GM21381 (cell line): ENCODE results near the gene KRTAP5-3.
"Not testable (repeated sequence)": the region's sequence is repeated elsewhere in the genome, so short reads cannot be mapped to it uniquely, and the experiment has no call there.

Source experiments
- ATAC-seq: cut with Tn5 transposase; IDR thresholded peaks from one replicate; pipeline ENCODE4 v1.9.1; 2021; ENCODE audit warnings: mild to moderate bottlenecking, moderate library complexity; ENCODE audit not compliant: unreplicated experiment

The KRTAP5-3 gene

GRCh38 chr11:1584661-1585370 is 23.4 kb downstream of the KRTAP5-3 start, which contains the start of gene KRTAP5-1:
Gene KRTAP5-1 (minus strand): TSS chr11:1585283. CDS start chr11:1585249, 34 bp downstream.
- not testable (repeated sequence) for ATAC-seq

GRCh38 chr11:1582909-1583308 is 25.4 kb downstream of the KRTAP5-3 start:
- not testable (repeated sequence) for ATAC-seq

- ATAC-seq = no peak
These were observed 26.3 kb downstream of the KRTAP5-3 start for GRCh38 chr11:1581976-1582375.

GRCh38 chr11:1576825-1577224 is 31.4 kb downstream of the KRTAP5-3 start:
- ATAC-seq = no peak

- not testable (repeated sequence) for ATAC-seq
These were observed 32.5 kb downstream of the KRTAP5-3 start for GRCh38 chr11:1575756-1576155.

GRCh38 chr11:1574933-1575242 is 33.4 kb downstream of the KRTAP5-3 start:
- no peak for ATAC-seq

- ATAC-seq = no peak
These were observed 33.9 kb downstream of the KRTAP5-3 start for GRCh38 chr11:1574238-1574932.

GRCh38 chr11:1573903-1574237 is 34.4 kb downstream of the KRTAP5-3 start:
- ATAC-seq = no peak

- ATAC-seq = no peak
These were observed 35.0 kb downstream of the KRTAP5-3 start for GRCh38 chr11:1573077-1573902.

GRCh38 chr11:1572197-1573076 is 35.8 kb downstream of the KRTAP5-3 start, which contains the start of gene DUSP8:
Gene DUSP8 (minus strand): TSS chr11:1572271. CDS start chr11:1565826, 6,445 bp downstream.
- peak; percentile 59 for ATAC-seq

GRCh38 chr11:1571760-1572196 is 36.5 kb downstream of the KRTAP5-3 start:
- ATAC-seq = no peak

GRCh38 chr11:1570896-1571759 is 37.1 kb downstream of the KRTAP5-3 start:
- ATAC-seq = no peak

GRCh38 chr11:1570531-1570895 is 37.8 kb downstream of the KRTAP5-3 start:
- no peak for ATAC-seq

GRCh38 chr11:1570001-1570453 is 38.2 kb downstream of the KRTAP5-3 start:
- no peak for ATAC-seq

GRCh38 chr11:1569251-1569780 is 38.9 kb downstream of the KRTAP5-3 start:
- ATAC-seq = no peak

GRCh38 chr11:1568441-1568911 is 39.8 kb downstream of the KRTAP5-3 start:
- ATAC-seq = no peak

GRCh38 chr11:1567721-1568100 is 40.6 kb downstream of the KRTAP5-3 start:
- no peak for ATAC-seq

GRCh38 chr11:1567052-1567720 is 41.1 kb downstream of the KRTAP5-3 start:
- ATAC-seq = no peak
